SKM-1 treated with dmso at 0.1 percent for 144 hours (cell line): ENCODE measurements around the gene FBXW4.

ENCODE experiments used
- DNase-seq: peaks from one replicate; lab custom pipeline; 2025; ENCODE audit not compliant: unreplicated experiment; lab: John Stamatoyannopoulos, UW

Gene FBXW4

DNA sequence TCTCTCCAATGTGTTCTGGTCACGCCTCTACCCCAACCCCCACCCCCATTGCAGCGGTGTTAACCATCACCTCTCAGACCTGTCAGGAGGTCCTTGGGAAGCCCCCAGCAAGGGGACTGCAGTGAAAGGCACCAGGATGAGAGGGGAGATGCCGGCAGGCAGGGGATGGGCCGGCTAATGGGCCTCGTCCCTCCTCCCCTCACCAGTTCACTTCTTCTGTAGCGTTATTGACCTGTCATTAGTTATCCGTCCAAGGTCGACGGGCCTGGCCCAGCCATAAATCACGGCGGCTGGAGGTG, 125.7 kb downstream of the FBXW4 start:
- DNase-seq = no peak

DNA sequence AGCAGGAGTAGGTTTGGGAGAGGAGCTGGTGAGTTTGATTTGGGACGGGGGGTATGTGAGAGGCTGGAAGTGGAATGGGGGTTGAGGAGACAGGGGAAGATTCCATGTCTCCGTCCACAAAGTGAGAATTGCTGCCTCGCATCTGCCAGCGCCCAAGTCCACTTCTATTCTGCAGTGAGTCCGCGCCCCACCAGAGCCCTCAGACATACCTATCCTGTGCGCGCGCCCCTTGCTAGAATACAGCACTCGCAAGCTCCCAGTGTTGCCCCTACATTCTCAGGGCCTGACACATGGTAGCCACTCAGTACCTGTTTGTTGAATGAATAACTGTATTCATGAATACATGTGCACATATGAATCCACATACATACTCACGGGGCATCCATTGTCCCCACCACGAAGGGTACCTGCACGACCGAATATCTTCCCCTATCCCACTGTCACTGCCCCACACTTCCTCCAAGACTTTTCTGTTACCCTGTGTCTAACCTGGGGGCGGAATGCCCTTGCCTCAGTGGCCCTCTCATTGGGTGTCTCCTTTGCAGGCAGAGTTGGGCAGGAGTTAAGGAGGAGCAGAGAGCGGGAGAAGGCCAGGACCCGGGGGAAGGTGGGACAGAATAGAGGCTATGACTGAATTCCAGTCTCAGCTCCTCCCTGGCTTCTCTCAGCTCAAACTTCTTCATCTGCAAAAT, 126.8 kb downstream of the FBXW4 start:
- DNase-seq = no peak

DNA sequence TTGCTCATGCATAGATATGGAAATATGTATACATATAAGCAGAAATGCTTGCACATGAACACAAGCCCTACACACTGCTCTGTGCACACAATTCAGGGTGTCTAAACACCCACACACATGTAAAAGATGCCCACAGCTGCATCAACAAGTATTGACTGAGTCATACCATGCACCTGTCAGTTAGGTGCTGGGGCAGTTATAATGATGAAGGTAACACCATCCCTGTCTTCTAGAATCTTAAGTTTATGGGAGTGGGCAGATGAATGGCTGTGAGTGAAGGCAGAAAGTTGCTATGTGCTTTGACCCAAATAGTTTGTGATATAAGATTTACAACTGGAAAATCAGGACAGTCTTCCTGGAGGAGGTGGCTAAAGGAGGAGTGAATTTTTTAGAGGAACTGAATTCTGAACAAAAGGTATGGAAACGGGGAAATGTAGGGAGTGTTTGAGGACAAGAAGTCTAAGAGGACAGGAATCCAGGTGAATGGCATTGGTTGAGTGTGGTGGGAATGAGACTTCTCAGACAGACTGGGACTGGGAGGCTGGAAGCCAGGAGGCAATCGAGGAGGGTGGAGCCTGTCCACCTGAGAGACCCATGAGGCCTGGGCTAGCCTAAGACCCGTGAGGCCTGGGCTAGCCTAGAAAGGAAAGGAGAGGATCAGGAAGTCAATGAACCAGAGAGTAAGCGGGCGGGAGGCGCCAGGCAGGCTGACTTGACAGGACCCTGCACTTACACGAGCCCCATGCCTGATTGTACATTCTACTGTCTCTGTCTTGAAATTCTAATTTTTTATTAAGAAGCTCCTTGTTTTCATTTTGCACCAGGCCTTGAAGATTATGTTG, 127.6 kb downstream of the FBXW4 start:
- no peak for DNase-seq

DNA sequence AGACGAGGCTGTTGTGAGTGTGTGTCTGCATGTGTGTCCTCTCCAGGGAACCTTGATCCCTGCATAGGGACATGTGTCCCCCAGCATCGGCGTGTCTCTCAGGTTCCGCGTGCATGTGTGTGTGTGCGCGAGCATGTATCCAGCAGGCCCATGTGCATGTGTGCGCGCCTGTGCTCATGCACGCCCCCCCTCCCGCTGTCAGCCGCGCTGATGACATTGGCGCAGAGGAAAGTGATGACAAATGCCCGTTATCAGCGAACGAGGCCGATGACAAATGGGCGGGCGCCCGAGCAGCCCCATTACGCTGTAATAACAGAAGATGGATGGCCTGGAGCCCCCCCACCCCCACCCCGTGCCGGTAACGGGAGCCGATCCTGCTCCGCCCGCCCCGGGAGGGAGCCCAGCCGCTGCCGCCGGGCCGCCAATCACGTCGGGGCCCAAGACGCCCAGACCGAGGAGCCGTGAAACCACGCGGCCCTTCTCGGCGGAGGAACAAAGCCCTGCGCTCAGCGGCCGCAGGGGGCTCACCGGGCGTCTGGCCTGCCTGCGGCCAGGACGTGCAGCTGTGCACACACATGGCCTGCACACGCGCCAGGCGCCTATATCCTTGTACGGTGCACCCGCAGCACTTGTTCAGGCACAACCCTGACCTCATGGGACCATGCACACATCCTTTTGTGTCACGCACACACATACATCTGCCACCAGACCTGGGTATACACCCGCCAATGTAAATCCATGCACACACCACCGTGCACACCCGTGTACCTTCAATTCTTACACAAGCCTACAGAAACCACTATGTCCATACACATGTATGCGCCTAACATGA, 128.4 kb downstream of the FBXW4 start:
- no peak for DNase-seq

DNA sequence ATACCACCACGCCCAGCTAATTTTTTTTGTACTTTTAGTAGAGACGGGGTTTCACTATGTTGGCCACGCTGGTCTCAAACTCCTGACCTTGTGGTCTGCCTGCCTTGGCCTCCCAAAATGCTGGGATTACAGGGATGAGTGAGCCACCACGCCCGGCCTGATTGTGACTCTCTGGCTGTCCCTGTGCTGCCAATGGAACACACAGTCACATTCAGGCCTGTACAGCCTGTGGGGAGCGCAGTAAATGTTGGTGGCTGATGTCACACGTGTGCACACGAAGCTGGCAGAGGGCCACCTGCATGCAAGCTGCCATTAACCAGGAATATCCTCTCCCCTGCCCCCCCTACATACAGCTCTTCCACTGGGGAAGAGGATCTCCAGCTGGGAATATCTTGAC, 129.0 kb downstream of the FBXW4 start:
- no peak for DNase-seq

DNA sequence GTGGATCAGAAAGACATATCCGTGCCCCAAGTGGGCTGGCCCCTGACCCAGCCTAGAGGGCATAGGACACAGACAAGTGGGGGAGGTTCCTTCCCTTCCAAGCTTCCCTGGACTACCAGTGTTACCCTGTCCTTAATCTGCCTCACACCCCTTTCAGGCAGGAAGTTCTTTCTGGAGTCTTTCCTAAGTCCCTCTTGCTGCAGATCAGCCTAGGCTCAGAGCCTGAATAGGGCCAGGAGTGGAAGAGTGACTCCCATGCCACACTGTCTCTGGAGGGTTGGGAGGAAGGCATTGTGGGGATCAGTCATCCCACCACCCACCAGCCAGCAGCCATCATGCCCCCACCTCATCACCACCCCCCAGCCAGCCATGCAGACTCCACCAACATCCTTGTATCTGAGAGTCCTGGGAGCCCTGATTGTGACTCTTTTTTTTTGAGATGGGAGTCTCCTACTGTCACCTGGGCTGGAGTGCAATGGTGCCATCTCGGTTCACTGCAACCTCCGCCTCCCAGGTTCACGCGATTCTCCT, 129.5 kb downstream of the FBXW4 start:
- DNase-seq = no peak

DNA sequence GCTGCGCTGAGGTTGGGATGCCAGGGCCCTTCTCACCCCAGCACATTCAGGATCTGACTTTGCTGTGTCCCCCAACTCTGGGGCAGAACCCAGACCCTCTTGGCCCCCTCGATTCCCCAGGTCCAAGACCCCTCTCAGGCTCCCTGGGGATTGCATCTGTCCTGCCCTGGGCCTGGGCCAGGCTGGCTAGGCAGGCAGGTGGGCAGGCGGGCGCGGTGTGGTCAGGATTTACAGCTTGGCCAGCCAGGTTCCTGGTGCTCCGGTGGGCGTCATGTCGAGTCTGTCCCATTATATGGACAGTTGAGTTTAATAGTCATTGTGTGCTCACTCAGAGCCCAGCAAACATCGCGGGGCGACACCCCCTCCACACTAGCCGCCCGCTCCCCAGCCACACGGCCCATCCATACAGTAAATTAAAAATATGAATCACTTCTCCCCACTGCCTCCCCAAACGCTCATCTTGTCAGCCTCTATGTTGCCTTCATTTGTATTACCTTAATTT, 130.4 kb downstream of the FBXW4 start:
- no peak for DNase-seq

DNA sequence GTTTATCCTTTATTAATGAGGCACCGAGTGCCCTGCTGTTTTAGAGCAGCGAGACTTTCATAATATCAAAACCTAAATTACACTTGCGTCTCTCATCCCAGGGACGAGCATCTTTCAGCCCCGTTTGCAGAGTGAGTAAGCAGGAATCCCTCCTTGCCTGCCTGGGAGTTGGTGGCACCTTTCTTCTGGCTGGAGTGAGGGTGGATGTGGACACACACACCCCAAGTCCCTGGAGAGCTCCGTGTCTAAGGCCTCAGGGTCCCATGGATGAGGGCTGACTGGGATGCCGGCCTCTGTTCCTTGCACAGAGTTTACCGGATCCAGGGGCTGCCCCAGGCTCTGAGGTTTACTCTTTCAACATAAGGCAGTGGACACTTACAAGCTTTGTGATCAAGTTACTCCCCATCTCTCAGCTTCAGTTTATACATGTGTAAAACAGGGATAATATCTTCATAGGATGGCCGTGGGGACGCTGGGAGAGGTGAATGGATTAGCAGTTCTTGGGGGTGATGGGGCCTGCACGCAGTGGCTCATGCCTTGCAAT, 131.4 kb downstream of the FBXW4 start:
- DNase-seq = no peak

DNA sequence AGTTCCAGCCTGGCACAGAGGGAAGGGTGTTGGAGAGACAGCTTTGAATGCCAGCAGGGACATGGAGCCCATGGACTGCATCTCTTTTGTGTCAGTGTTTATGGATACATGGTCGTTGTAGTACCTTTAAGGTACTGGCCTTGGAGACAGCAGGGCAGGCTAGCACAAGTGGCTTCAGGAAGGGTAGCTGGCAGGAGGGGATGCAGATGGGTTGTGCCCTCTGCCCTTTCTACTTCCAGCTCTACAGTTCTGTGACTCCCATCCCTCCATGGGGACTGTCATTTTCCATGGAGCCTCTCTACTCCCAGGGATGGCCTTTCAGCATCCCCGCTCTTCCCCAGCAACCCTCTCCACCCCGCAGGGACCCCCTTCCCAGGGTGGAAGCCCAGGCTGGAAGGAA, 132.0 kb downstream of the FBXW4 start:
- no peak for DNase-seq

DNA sequence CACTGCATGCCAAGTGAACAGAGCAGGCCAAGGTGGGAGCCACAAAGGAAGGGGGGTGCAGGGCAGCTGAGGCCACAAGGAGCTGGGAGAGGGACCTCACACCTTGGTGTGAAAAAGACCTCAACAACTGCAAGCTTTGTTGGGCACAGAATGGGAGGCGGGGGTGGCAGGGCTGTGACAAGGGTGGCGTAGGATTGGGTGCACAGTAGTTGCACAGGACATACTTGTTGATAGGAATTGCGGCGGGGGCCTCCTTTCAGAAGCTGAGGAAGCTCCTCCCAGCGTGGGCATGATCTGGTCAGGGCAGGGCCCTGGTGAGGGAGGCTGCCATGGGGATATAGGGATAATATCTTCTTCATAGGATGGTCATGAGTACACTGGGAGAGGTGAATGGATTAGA, 132.7 kb downstream of the FBXW4 start:
- no peak for DNase-seq

DNA sequence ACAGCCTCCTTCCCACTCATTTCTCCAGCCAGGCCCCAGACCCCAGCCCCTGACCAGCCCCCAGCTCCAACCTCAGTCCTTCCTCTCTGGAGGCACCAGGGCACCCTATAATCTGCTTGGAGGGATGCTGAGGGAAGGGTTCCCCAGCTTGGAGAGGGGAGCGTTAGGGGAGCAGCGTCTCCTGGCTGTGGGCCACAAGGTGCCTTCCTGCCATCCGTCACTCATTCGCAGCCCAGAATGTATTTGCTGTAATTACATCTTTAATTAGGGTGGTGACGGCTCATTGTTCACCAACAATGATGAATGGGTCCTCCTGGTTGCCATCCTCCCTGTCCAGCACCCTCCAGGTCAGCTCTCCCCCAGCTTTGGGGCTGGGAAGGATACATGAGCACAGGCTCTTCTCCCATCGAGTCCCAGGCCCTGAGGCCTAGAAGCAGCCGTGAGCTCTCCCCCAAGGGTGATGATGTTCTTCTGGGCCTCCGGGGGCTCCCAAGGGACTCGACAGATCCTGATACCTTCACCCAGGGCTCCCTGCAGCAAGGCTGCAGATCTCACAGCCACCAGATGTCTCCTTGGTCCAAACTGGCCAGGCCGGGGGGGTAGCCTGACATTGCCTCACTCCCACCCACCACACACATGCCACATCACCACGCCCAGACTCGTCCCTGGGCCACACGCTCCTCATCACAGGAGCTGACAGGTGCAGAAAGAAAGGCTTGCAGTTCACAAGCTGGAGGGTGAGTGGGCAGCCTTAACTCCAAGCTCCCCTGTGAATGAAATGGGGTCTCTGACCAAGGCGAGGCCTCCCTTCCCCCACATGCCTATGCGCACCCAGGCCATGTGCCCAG, 133.7 kb downstream of the FBXW4 start:
- DNase-seq = no peak
